ENCODE measurements around the gene BAD. TPM values are rescaled to one million over a fixed set of nuclear protein-coding genes. Genes with fewer than 3 reads are reported as not detected.
"Not testable (repeated sequence)": the region's sequence is repeated elsewhere in the genome, so short reads cannot be mapped to it uniquely, and the experiment has no call there.

The BAD gene
- total and polyA plus RNA-seq, 9 donors, result 3.4 to 125 (median 63.6) TPM

- Histone ChIP-seq H3K27ac (no peak overlapping the region), H3K36me3 (no peaks in the 10 kb centered on the region), H3K27me3 (no peaks in the 10 kb centered on the region), H3K9me3 (no peaks in the 10 kb centered on the region), H3K4me3 (no peak overlapping the region), H3K4me1 (ENCODE audit: insufficient read depth) (peaks cover 9% of the 10 kb centered on the region)
- WGBS, 3 donors, result 71 to 83% (median 79%) methylated on average over 11 of the region's 11 CpGs
- no peak for DNase-seq
- intact Hi-C loops (cut with DNase I), result no loop called here
- TF ChIP-seq EP300 (IDR thresholded peaks at IDR 0.05) (no peak), CTCF (IDR thresholded peaks at IDR 0.05) (no peak), POLR2A (IDR thresholded peaks at IDR 0.05) (no peak)
These were observed 46.4 kb upstream of the BAD start for GRCh38 chr11:64330888-64331287.

DNA sequence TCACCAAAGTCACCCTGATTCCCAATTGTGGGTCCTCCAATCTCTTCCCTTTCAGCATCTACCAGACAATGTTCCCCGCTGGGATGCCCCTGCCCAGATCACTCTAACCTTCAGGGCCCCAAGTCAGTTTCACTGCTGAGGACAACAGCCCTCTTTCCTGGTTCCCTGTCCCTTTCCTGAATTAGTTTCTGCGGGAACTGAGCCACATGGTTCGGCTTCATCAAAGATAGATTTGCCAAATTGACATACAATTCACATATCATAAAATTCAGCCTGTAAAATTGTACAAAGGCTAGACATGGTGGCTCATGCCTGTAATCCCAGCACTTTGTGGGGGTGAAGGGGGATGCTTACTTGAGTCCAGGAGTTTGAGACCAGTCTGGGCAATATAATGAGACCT lies 43.5 kb upstream of the BAD start:
- H3K4me3 ChIP-seq, result no peak overlapping the region
- no peaks in the 10 kb centered on the region for H3K36me3 ChIP-seq
- H3K27me3 ChIP-seq, result no peaks in the 10 kb centered on the region
- intact Hi-C loops (cut with DNase I), result no loop called here
- H3K4me1 ChIP-seq (ENCODE audit: insufficient read depth), result peaks cover 9% of the 10 kb centered on the region
- no peak for DNase-seq
- H3K9me3 ChIP-seq, result no peaks in the 10 kb centered on the region
- no peak overlapping the region for H3K27ac ChIP-seq
- WGBS, 3 donors, result 71 to 87% (median 84%) methylated on average over 3 of the region's 3 CpGs
- TF ChIP-seq POLR2A (IDR thresholded peaks at IDR 0.05) (no peak), CTCF (IDR thresholded peaks at IDR 0.05) (no peak), EP300 (IDR thresholded peaks at IDR 0.05) (no peak)

GRCh38 chr11:64327375-64327774 lies 42.9 kb upstream of the BAD start:
- Histone ChIP-seq H3K27ac (no peak overlapping the region), H3K36me3 (no peaks in the 10 kb centered on the region), H3K4me3 (no peak overlapping the region), H3K9me3 (no peaks in the 10 kb centered on the region), H3K4me1 (ENCODE audit: insufficient read depth) (peaks cover 9% of the 10 kb centered on the region), H3K27me3 (no peaks in the 10 kb centered on the region)
- DNase-seq, result no peak
- no peak for TF ChIP-seq EP300 (IDR thresholded peaks at IDR 0.05)
- WGBS, 3 donors, result 83 to 96% (median 94%) methylated on average over 2 of the region's 2 CpGs
- intact Hi-C loops (cut with DNase I), result no loop called here

DNA sequence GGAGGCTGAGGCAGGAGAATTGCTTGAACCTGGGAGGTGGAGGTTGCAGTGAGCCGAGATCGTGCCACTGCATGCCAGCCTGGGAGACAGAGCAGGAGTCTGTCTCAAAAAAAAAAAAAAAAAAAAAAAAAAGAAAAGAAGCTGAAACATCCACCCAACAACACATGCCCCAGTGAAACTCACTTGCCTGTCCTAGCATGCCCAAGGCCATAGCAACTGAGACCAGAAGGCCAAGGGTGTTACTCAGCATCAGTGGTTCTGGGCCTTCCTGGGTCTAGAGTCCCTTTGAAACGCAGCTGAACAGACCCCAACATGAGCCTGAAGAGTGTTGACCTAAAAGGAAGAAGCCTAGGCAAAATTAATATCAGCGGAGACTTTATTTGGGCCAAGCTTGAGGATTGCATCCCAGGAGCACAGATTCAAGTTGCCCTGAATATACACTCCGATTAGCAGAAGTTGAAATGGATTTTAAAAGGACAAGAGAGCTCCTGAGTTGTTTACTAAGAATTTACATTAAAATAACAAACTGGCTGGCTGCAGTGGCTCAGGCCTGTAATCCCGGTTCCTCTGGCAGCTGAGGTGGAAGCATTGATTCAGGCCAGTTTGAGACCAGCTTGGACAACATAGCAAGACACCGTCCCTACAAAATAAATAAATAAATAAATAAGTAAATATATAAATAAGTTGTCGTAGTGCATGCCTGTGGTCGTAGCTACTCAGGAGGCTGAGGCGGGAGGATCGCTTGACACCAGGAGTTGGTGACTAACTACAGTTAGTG lies 40.4 kb upstream of the BAD start:
- TF ChIP-seq EP300 (IDR thresholded peaks at IDR 0.05) (no peak), POLR2A (IDR thresholded peaks at IDR 0.05) (no peak), CTCF (IDR thresholded peaks at IDR 0.05) (no peak)
- intact Hi-C loops (cut with DNase I), result no loop called here
- peaks cover 6% of the 10 kb centered on the region for H3K4me1 ChIP-seq (ENCODE audit: insufficient read depth)
- H3K4me3 ChIP-seq, result no peak overlapping the region
- H3K36me3 ChIP-seq, result no peaks in the 10 kb centered on the region
- DNase-seq, result no peak
- no peak overlapping the region for H3K27ac ChIP-seq
- 76 to 84% (median 77%) methylated on average over 11 of the region's 11 CpGs for WGBS, 3 donors
- H3K9me3 ChIP-seq, result no peaks in the 10 kb centered on the region
- H3K27me3 ChIP-seq, result no peaks in the 10 kb centered on the region

GRCh38 chr11:64323984-64324383 lies 39.5 kb upstream of the BAD start:
- intact Hi-C loops (cut with DNase I); H3K4me3 ChIP-seq; H3K27me3 ChIP-seq; DNase-seq; H3K27ac ChIP-seq; H3K4me1 ChIP-seq (ENCODE audit: insufficient read depth); H3K9me3 ChIP-seq; H3K36me3 ChIP-seq: not testable (repeated sequence)
- WGBS, 3 donors, result 69 to 88% (median 73%) methylated on average over 4 of the region's 4 CpGs

Measured in ovary (tissue), 9 donors.